Transverse colon (tissue), 4 donors: Measurements from ENCODE around the gene RPS24.
"Not testable (repeated sequence)": the region's sequence is repeated elsewhere in the genome, so short reads cannot be mapped to it uniquely, and the experiment has no call there.

ENCODE experiments used
- CTCF ChIP-seq, 5 experiments: fragments of 200-600 bp in 3 of 5; fragments of 450-650 bp in 2 of 5; sonication (generic) in 3 of 5; IDR thresholded peaks; 1 replicate in 2 of 5; 2 replicates in 3 of 5; pipeline ENCODE4 v1.5.1; 2016 to 2017; ENCODE audit warnings: antibody characterized with exemption in 5 of 5, inconsistent platforms in 3 of 5, mild to moderate bottlenecking in 2 of 5, moderate library complexity in 1 of 5
- EP300 ChIP-seq: sonication (generic); formaldehyde crosslinking; IDR thresholded peaks from one replicate; pipeline ENCODE4 v1.6.1; 2017; ENCODE audit warnings: antibody characterized with exemption, low read depth
- POLR2A ChIP-seq: fragments of 450-650 bp; IDR thresholded peaks from one replicate; pipeline ENCODE4 v1.6.1; 2016; ENCODE audit warnings: antibody characterized with exemption, mild to moderate bottlenecking, moderate library complexity
- POLR2AphosphoS5 ChIP-seq, 3 donors: sonication (generic); formaldehyde crosslinking; IDR thresholded peaks; one replicate each; pipeline ENCODE4 v1.6.1; 2016; ENCODE audit warnings: antibody characterized with exemption in 3 of 3

- TF ChIP-seq CTCF (IDR thresholded peaks at IDR 0.05); POLR2A; EP300; POLR2AphosphoS5 (IDR thresholded peaks at IDR 0.05): not testable (repeated sequence)
Observed at GRCh38 chr10:78070064-78070463, 36.4 kb downstream of the RPS24 start.
